ENCODE data around the gene PLA2G4C.
A peak's percentile ranks its signal among the peaks of the same experiment; 100 is the strongest.

Gene PLA2G4C

GRCh38 chr19:48110350-48110966, at the start of gene PLA2G4C:
Gene PLA2G4C (minus strand): TSS chr19:48110817. CDS start chr19:48106529, 4,288 bp downstream.
- DNase-seq: peak; percentile 82

GRCh38 chr19:48158210-48158790, 47.7 kb upstream of the PLA2G4C start:
- DNase-seq: no peak

GRCh38 chr19:48154003-48154402, 43.4 kb upstream of the PLA2G4C start:
- DNase-seq: no peak

- no peak for DNase-seq
Observed at GRCh38 chr19:48152551-48152950, 41.9 kb upstream of the PLA2G4C start.

- no peak for DNase-seq
Observed at GRCh38 chr19:48149430-48149829, 38.8 kb upstream of the PLA2G4C start.

GRCh38 chr19:48148576-48148975, 38.0 kb upstream of the PLA2G4C start:
- DNase-seq: no peak

GRCh38 chr19:48147597-48148175, 37.1 kb upstream of the PLA2G4C start:
- no peak for DNase-seq

GRCh38 chr19:48139053-48139452, 28.4 kb upstream of the PLA2G4C start:
- DNase-seq: no peak

- DNase-seq: no peak
Observed at GRCh38 chr19:48137411-48137810, 26.8 kb upstream of the PLA2G4C start.

GRCh38 chr19:48136547-48136946, 25.9 kb upstream of the PLA2G4C start:
- DNase-seq: no peak

GRCh38 chr19:48135411-48135810, 24.8 kb upstream of the PLA2G4C start:
- no peak for DNase-seq

- no peak for DNase-seq
Observed at GRCh38 chr19:48133094-48133493, 22.5 kb upstream of the PLA2G4C start.

GRCh38 chr19:48127561-48127960, 16.9 kb upstream of the PLA2G4C start:
- DNase-seq: no peak

GRCh38 chr19:48123907-48124651, 13.5 kb upstream of the PLA2G4C start:
- no peak for DNase-seq

GRCh38 chr19:48122421-48122820, 11.8 kb upstream of the PLA2G4C start:
- no peak for DNase-seq

- no peak for DNase-seq
Observed at GRCh38 chr19:48121909-48122371, 11.3 kb upstream of the PLA2G4C start.

GRCh38 chr19:48121066-48121465, 10.4 kb upstream of the PLA2G4C start:
- no peak for DNase-seq

GRCh38 chr19:48120505-48120904, 9.9 kb upstream of the PLA2G4C start:
- no peak for DNase-seq

GRCh38 chr19:48118131-48118517, 7.5 kb upstream of the PLA2G4C start:
- DNase-seq: no peak

GRCh38 chr19:48117515-48118130, 7.0 kb upstream of the PLA2G4C start:
- no peak for DNase-seq

GRCh38 chr19:48113190-48113917, 2.7 kb upstream of the PLA2G4C start:
- DNase-seq: no peak

GRCh38 chr19:48111280-48111679, 663 bp upstream of the PLA2G4C start:
- no peak for DNase-seq
